ENCODE data around the gene HOXB1.

DNA sequence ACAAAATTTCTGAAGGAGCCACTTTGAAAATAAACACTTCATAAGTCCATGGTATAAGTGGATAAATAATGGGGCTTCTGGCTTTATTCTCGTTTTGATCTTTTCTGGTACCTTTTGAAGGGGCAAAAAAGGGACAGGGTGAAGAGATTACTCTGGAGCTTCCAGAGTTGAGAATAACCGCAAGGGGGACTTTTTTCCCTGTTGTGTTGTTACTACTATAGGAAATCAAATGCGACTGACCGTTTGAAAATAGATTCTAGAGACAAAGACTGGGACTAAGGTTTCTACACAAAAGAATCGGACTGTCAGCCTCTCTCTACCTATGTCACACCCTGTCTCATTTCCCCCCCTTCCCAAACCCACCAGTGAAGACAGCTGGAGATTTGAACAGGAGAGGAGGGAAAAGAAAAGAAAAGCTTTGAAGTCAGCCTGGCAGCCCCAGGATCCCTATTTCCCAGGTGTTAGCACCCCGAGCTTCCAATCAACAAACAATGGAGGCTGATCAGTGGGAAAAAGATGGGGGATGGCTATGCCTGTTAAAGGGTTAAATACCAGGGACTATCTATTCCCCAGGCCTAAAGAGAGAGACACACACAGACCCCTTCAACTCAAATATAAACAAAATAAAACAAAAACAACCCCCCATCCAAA, 39.0 kb upstream of the HOXB1 start:
- TF ChIP-seq, protein P1, sequence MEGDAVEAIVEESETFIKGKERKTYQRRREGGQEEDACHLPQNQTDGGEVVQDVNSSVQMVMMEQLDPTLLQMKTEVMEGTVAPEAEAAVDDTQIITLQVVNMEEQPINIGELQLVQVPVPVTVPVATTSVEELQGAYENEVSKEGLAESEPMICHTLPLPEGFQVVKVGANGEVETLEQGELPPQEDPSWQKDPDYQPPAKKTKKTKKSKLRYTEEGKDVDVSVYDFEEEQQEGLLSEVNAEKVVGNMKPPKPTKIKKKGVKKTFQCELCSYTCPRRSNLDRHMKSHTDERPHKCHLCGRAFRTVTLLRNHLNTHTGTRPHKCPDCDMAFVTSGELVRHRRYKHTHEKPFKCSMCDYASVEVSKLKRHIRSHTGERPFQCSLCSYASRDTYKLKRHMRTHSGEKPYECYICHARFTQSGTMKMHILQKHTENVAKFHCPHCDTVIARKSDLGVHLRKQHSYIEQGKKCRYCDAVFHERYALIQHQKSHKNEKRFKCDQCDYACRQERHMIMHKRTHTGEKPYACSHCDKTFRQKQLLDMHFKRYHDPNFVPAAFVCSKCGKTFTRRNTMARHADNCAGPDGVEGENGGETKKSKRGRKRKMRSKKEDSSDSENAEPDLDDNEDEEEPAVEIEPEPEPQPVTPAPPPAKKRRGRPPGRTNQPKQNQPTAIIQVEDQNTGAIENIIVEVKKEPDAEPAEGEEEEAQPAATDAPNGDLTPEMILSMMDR (IDR thresholded peaks at IDR 0.05; ENCODE audit: control extremely low read depth in 1 of 3, insufficient read depth in 1 of 3, low read depth in 1 of 3, low read length in 3 of 3), result no peak
- no peak for TF ChIP-seq TAF1 (IDR thresholded peaks at IDR 0.05; ENCODE audit: low read depth, low read length)
- TF ChIP-seq JUND (IDR thresholded peaks at IDR 0.05; ENCODE audit: low read length), result no peak
- no peak for TF ChIP-seq BCL11A (IDR thresholded peaks at IDR 0.05; ENCODE audit: low read depth in 2 of 2, low read length in 2 of 2)
- no peak for TF ChIP-seq POLR2A (IDR thresholded peaks at IDR 0.05; ENCODE audit: control extremely low read depth in 1 of 2, low read depth in 2 of 2, low read length in 2 of 2)
